ENCODE data around the gene PSMB11. TPM values are rescaled to one million over a fixed set of nuclear protein-coding genes. Genes with fewer than 3 reads are reported as not detected.

Gene PSMB11
- total RNA-seq, 1 donor from 2014 or later, result 0.09 TPM

- TF ChIP-seq, protein P1, sequence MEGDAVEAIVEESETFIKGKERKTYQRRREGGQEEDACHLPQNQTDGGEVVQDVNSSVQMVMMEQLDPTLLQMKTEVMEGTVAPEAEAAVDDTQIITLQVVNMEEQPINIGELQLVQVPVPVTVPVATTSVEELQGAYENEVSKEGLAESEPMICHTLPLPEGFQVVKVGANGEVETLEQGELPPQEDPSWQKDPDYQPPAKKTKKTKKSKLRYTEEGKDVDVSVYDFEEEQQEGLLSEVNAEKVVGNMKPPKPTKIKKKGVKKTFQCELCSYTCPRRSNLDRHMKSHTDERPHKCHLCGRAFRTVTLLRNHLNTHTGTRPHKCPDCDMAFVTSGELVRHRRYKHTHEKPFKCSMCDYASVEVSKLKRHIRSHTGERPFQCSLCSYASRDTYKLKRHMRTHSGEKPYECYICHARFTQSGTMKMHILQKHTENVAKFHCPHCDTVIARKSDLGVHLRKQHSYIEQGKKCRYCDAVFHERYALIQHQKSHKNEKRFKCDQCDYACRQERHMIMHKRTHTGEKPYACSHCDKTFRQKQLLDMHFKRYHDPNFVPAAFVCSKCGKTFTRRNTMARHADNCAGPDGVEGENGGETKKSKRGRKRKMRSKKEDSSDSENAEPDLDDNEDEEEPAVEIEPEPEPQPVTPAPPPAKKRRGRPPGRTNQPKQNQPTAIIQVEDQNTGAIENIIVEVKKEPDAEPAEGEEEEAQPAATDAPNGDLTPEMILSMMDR (IDR thresholded peaks at IDR 0.05; ENCODE audit: unreplicated experiment), result no peak
- DNase-seq (ENCODE audit: low spot score in 2 of 2, unreplicated experiment in 2 of 2), result no peak
- H3K4me1 Mint-ChIP-seq, result peaks cover 16% of the 10 kb centered on the region
- peak overlapping the region; percentile 41 for H3K27ac Mint-ChIP-seq
- no peaks in the 10 kb centered on the region for H3K9me3 Mint-ChIP-seq
- H3K4me3 Mint-ChIP-seq, result no peak overlapping the region
- H3K27me3 Mint-ChIP-seq (ENCODE audit: low read depth), result no peaks in the 10 kb centered on the region
- peaks cover 29% of the 10 kb centered on the region for H3K36me3 Mint-ChIP-seq
These were observed 17.4 kb upstream of the PSMB11 start for GRCh38 chr14:23024612-23025075.

GRCh38 chr14:23025151-23025814, 16.7 kb upstream of the PSMB11 start:
- no peak overlapping the region for H3K4me3 Mint-ChIP-seq
- peaks cover 29% of the 10 kb centered on the region for H3K36me3 Mint-ChIP-seq
- DNase-seq (ENCODE audit: low spot score in 2 of 2, unreplicated experiment in 2 of 2), result no peak
- H3K9me3 Mint-ChIP-seq, result no peaks in the 10 kb centered on the region
- peaks cover 16% of the 10 kb centered on the region for H3K4me1 Mint-ChIP-seq
- no peaks in the 10 kb centered on the region for H3K27me3 Mint-ChIP-seq (ENCODE audit: low read depth)
- TF ChIP-seq, protein P1 (IDR thresholded peaks at IDR 0.05; ENCODE audit: unreplicated experiment), result no peak
- peak overlapping the region; percentile 18 for H3K27ac Mint-ChIP-seq

DNA sequence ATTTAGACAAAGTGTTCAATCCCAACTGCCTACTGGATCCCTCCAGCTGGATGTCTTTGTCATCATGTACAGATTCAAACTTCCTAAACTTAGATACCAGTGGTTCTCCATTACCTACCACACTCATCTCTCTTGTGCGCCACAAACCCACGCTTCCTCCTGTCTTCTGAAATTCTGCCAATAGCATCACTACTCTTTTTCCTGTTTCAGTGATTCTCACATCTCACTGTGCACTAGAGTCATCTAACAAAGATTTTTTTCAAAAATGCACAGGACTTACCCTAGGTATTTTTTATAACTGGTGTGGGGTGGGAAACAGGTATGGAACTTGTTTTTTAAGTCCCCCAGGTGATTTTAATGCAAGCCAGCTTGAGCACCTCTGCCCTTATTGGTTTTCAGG, 13.2 kb upstream of the PSMB11 start:
- H3K27me3 Mint-ChIP-seq (ENCODE audit: low read depth), result no peaks in the 10 kb centered on the region
- TF ChIP-seq, protein P1 (IDR thresholded peaks at IDR 0.05; ENCODE audit: unreplicated experiment), result no peak
- DNase-seq (ENCODE audit: low spot score in 2 of 2, unreplicated experiment in 2 of 2), result no peak
- H3K36me3 Mint-ChIP-seq, result peaks cover 42% of the 10 kb centered on the region
- no peak overlapping the region for H3K27ac Mint-ChIP-seq
- H3K4me1 Mint-ChIP-seq, result peaks cover 22% of the 10 kb centered on the region
- H3K9me3 Mint-ChIP-seq, result no peaks in the 10 kb centered on the region
- H3K4me3 Mint-ChIP-seq, result no peak overlapping the region

- TF ChIP-seq, protein P1 (IDR thresholded peaks at IDR 0.05; ENCODE audit: unreplicated experiment), result no peak
- H3K27ac Mint-ChIP-seq, result no peak overlapping the region
- H3K4me3 Mint-ChIP-seq, result no peak overlapping the region
- no peaks in the 10 kb centered on the region for H3K9me3 Mint-ChIP-seq
- peaks cover 19% of the 10 kb centered on the region for H3K4me1 Mint-ChIP-seq
- peaks cover 28% of the 10 kb centered on the region for H3K36me3 Mint-ChIP-seq
- no peak for DNase-seq (ENCODE audit: low spot score in 2 of 2, unreplicated experiment in 2 of 2)
- H3K27me3 Mint-ChIP-seq (ENCODE audit: low read depth), result no peaks in the 10 kb centered on the region
These were observed 11.1 kb upstream of the PSMB11 start for GRCh38 chr14:23030936-23031335.

DNA sequence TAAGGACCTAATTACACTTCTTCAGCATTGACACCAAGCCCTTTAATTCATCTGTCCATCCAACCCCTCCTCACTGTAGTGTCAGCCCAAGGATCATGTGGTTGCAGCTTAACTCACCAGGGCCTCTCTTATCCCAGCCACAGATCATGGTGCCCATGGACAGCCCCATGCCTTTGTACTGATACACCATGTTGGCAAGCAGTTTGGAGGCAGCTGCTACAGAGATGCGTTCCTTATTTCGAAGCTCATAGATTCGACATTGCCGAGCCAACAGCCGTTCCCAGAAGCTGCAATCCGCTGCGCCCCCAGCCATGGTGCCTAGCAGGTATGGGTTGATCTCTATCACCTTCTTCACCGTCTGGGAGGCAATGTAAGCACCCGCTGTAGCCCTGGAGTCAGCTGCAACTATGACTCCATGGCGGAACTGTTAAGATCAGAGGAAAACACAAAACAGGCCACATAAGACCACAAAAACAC, 8.7 kb upstream of the PSMB11 start:
- Mint-ChIP-seq H3K27ac (peak overlapping the region; percentile 98), H3K36me3 (peaks cover 20% of the 10 kb centered on the region), H3K27me3 (ENCODE audit: low read depth) (no peaks in the 10 kb centered on the region), H3K4me3 (peak overlapping the region; percentile 96), H3K9me3 (no peaks in the 10 kb centered on the region), H3K4me1 (peaks cover 19% of the 10 kb centered on the region)
- no peak for DNase-seq (ENCODE audit: low spot score in 2 of 2, unreplicated experiment in 2 of 2)
- TF ChIP-seq, protein P1 (IDR thresholded peaks at IDR 0.05; ENCODE audit: unreplicated experiment), result no peak

Measured in mesothelial cell of epicardium (in vitro differentiated cells).